Pancreas (tissue), 10 donors: ENCODE results near the gene PAX8. TPM values are rescaled to one million over a fixed set of nuclear protein-coding genes. Genes with fewer than 3 reads are reported as not detected.
A peak's percentile ranks its signal among the peaks of the same experiment; 100 is the strongest.
"Not testable (repeated sequence)": the region's sequence is repeated elsewhere in the genome, so short reads cannot be mapped to it uniquely, and the experiment has no call there.

Experiments used
- ATAC-seq, 4 donors: fragments of 200-7000 bp; cut with Tn5 transposase; one replicate each; pipeline versions ENCODE4 v1.8.0 to v1.9.1; 2020; ENCODE audit warnings: mild to moderate bottlenecking in 4 of 4, moderate library complexity in 4 of 4
- DNase-seq, 6 donors: peaks; one replicate each; pipeline ENCODE4 v3.0.0-alpha.2; 2020
- FAIRE-seq: peaks from 2 replicates; lab custom pipeline; 2012; peaks lifted over from hg19 to GRCh38; lab: Jason Lieb, UNC
- H3K27ac ChIP-seq, 4 donors: fragments of 200-600 bp; sonication (generic); 1 replicate in 3 of 4; 2 replicates in 1 of 4; pipeline versions ENCODE4 v1.5.0 to v1.8.0; 2020
- H3K27me3 ChIP-seq, 4 donors: fragments of 200-600 bp; one replicate each; pipeline ENCODE4 v1.8.0; 2021
- H3K36me3 ChIP-seq, 3 donors: fragments of 200-600 bp; sonication (generic) in 1 of 3; one replicate each; pipeline versions ENCODE4 v1.5.0 to v1.8.0; 2020 to 2021
- H3K4me1 ChIP-seq, 3 donors: fragments of 200-600 bp; one replicate each; pipeline ENCODE4 v1.8.0; 2021
- H3K4me3 ChIP-seq, 4 donors: fragments of 200-600 bp; sonication (generic) in 2 of 4; one replicate each; pipeline versions ENCODE4 v1.5.0 to v1.8.0; 2020 to 2021
- H3K9me3 ChIP-seq, 4 donors: fragments of 200-600 bp; one replicate each; pipeline ENCODE4 v1.8.0; 2021
- WGBS, 2 donors: extraction: QIAGEN DNeasy Blood & Tissue Kit; methylation state at CpG; one replicate each; pipeline ENCODE4 v1.1.7; 2013; 5-methylcytosine and 5-hydroxymethylcytosine counted together
- intact Hi-C, 3 donors: fragments of 100-400 bp; cut with DNase I; formaldehyde crosslinking; loops; one replicate each; pipeline versions ENCODE4 v1.11.1 to v1.14.2; 2022
- polyA plus RNA-seq, 2 donors: library from polyadenylated mRNA; stranded (reverse); fragments of 200-250 nt; gene quantifications; one replicate each; pipeline ENCODE4 v1.2.3, GENCODE V29; 2013
- total RNA-seq, 6 donors: library from RNA; stranded (reverse); fragmentation: NEBNext Ultra II Directional in 4 of 6; extraction: Animal tissue kit (Norgen Biotek cat#: 25700) in 4 of 6; gene quantifications; one replicate each; pipeline versions ENCODE4 v1.2.1 to v1.2.4, GENCODE V29; 2021 to 2023
- TF ChIP-seq, protein P1 (sequence below), 4 donors: fragments of 200-600 bp; sonication (generic) in 3 of 4; IDR thresholded peaks; one replicate each; pipeline versions ENCODE4 v1.5.0 to v1.8.0; 2021; ENCODE audit warnings: antibody characterized with exemption in 4 of 4
- donor health status: healthy with polysubstance abuse.
- donor health status: DM: no; HTN: no; CAD: no; lungs with moderate emphysema.
- donor health status: DM: no; HTN: no; CAD: no.
- donor health status: control.
- donor health status: control.
- donor health status: Bipolar disorder and iron deficiency.
- donor health status: DM: yes; HTN: yes; CAD: no.
- donor health status: DM: no; HTN: no; CAD: no.
- donor health status: DM: no; HTN: no; CAD: no.
- donor health status: DM: yes; HTN: yes; CAD: no.

Gene PAX8
- total RNA-seq, result under 1 TPM in 4 of 6 donors, not detected in 2; 0.28 to 1.00 (median 0.55) TPM
- polyA plus RNA-seq, result 1 to 10 TPM in 1 of 2 donors, under 1 TPM in 1; 0.23 to 1.1 TPM

DNA sequence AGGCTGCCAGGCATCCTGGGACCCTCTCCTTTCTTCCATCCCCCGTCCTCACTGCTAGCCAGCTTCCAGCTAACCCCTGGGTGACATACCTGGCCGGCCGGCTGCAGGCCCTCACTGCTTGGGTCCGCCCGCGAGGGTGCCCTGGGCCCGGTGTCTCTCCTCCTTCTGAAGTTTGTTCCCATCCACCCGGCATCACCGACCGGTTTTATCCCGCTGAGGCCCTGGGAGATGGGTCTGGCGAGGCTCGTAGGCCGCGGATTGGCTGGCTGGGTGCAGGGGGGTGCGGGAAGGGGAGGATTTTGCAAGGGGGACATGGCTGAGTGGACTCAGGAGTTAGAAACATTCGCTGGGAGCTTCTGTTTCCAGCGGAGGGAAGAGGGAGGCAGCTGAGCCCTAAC lies at the start of gene PAX8:
Gene PAX8, minus strand, starts transcription at position 180 of the 398 bp plus-strand sequence. CDS start 527 bp downstream, outside the sequence.
- FAIRE-seq (no peak), DNase-seq (no peak)

DNA sequence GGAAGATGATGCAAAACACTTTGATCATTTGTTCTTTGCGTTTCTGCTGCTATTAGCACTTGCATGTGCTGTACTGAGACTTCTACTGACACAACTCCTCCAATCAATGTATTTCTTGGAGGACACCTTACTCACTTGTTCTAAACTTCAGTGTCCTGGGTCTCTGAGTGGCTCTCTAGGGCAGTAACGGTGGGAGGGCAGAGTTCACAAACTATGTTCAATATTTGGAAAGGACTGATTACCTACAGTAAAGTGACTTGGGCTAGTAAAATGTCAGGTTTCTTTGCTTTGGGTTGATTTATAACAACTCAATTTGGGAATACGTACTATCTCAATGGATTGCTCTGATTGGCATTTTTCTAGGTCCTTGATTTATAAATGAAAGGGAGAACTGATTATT lies 49.3 kb upstream of the PAX8 start:
- 46 to 67% methylated on average over 3 of the region's 3 CpGs for WGBS, 2 donors

More for the DNA sequence above, at the start of gene PAX8:
- ATAC-seq, result no peak
- WGBS, 2 donors, result 81 to 88% methylated on average over 18 of the region's 18 CpGs
- H3K27ac ChIP-seq, result no peak within 1 kb of the TSS
- intact Hi-C loops, result no loop called here
- H3K4me1 ChIP-seq, result peaks cover 0 to 24% (median 14%) of the 10 kb centered on the region in 3 donors
- TF ChIP-seq, protein P1, sequence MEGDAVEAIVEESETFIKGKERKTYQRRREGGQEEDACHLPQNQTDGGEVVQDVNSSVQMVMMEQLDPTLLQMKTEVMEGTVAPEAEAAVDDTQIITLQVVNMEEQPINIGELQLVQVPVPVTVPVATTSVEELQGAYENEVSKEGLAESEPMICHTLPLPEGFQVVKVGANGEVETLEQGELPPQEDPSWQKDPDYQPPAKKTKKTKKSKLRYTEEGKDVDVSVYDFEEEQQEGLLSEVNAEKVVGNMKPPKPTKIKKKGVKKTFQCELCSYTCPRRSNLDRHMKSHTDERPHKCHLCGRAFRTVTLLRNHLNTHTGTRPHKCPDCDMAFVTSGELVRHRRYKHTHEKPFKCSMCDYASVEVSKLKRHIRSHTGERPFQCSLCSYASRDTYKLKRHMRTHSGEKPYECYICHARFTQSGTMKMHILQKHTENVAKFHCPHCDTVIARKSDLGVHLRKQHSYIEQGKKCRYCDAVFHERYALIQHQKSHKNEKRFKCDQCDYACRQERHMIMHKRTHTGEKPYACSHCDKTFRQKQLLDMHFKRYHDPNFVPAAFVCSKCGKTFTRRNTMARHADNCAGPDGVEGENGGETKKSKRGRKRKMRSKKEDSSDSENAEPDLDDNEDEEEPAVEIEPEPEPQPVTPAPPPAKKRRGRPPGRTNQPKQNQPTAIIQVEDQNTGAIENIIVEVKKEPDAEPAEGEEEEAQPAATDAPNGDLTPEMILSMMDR (IDR thresholded peaks at IDR 0.05), result no peak
- no peaks in the 10 kb centered on the region for H3K9me3 ChIP-seq
- H3K36me3 ChIP-seq, result no peaks in the 10 kb centered on the region
- no peak within 1 kb of the TSS for H3K4me3 ChIP-seq
- H3K27me3 ChIP-seq, result peaks cover 0 to 27% (median 8%) of the 10 kb centered on the region in 4 donors

DNA sequence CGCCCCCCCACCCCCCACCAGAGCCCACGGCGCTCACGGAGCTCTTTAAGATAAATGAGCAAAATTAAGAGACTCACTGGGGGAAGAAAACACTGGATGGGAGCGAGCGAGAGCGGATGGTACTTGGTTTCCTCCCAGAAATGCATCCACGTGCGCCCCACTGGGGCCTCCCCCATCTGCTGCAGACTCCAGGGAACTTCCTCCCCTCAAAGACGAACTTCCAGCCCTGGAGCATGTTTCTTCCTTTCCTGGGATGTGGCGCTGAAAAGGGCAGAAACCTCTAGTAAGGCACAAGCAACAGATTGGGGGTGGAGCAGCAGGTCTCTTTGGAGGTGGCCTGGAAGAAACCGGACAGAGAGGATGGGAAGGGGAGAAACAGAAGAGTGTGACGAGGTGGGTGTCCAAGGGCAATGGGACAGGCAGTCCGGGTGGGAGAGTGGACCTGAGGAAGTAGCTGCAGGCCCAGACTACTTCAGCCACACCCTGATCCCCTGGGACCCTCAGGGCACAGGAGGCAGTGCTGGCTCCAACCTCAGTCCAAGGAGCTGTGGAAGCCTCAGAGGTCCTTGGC lies 46.5 kb upstream of the PAX8 start:
- WGBS, 2 donors, result 9 to 13% methylated on average over 14 of the region's 14 CpGs
- H3K36me3 ChIP-seq, FAIRE-seq, DNase-seq, H3K9me3 ChIP-seq, H3K4me1 ChIP-seq, intact Hi-C loops, H3K27me3 ChIP-seq: not testable (repeated sequence)
- peak; percentile 29 to 36 (median 33) for ATAC-seq
- H3K27ac ChIP-seq, result peak overlapping the region in 1 of 4 donors; percentile 50
- peak overlapping the region in 2 of 4 donors; percentile 19 to 34 for H3K4me3 ChIP-seq

More for the DNA sequence above, 49.3 kb upstream of the PAX8 start:
- no peak overlapping the region for H3K27ac ChIP-seq
- TF ChIP-seq, protein P1 (IDR thresholded peaks at IDR 0.05), result no peak
- H3K27me3 ChIP-seq, result no peaks in the 10 kb centered on the region
- H3K36me3 ChIP-seq, result no peaks in the 10 kb centered on the region
- DNase-seq (no peak), ATAC-seq (no peak), FAIRE-seq (no peak)
- intact Hi-C loops, result no loop called here
- H3K4me1 ChIP-seq, result no peaks in the 10 kb centered on the region
- no peaks in the 10 kb centered on the region for H3K9me3 ChIP-seq
- H3K4me3 ChIP-seq, result no peak overlapping the region

DNA sequence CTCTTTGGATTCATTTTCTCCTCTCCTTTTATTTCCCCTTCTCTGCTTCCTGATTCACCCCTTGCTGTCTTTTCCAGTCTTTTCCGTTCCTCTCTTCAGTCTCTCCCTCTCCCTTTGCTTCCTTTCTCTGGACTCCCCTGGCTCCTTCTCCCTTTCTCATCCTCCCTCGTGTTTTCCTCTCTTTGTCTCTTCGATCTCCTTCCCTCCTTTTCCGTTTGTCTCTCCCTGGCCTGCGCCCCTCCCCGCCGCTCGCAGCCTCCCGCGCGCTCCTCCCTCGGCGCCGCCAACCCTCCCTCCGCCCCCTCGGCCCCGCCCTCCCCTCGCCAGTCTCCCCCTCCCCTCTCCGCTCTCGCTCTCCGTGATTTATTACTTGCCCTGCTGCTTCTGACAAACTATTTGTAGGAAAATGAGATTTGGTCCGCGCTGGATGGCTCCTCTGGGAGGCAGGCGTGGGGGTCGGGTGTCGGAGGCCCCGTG lies 46.0 kb upstream of the PAX8 start:
- Histone ChIP-seq H3K27ac (peak overlapping the region in 1 of 4 donors; percentile 50), H3K27me3 (no peaks in the 10 kb centered on the region), H3K9me3 (no peaks in the 10 kb centered on the region), H3K4me1 (no peaks in the 10 kb centered on the region), H3K4me3 (peak overlapping the region in 2 of 4 donors; percentile 19 to 34), H3K36me3 (no peaks in the 10 kb centered on the region)
- DNase-seq, result peak in 5 of 6 donors; percentile 43 to 77 (median 51)
- TF ChIP-seq, protein P1 (IDR thresholded peaks at IDR 0.05), result no peak
- peak; percentile 77 to 93 (median 90) for ATAC-seq
- FAIRE-seq, result no peak
- intact Hi-C loops, result no loop called here
- WGBS, 2 donors, result 1% methylated on average over 27 of the region's 27 CpGs

DNA sequence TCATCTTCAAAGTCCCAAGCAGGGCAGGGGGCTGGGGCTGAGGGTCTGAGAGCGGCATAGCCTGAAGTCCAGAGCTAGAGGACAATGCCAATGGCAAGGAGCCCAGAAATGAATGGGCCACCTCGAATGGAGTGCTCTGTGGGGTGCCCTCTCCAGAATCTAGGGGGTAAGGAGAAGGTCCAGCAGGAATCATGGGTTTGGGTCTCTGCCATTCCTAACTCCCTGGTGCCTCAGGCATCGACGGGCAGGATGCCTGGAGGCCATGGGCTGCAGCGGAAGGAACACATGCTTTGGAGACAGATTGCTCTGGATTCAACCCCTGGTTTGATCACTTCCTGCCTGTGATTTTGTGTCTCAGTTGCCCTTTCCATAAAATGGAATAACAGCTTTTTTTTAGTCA lies 44.4 kb upstream of the PAX8 start:
- ATAC-seq, result not testable (repeated sequence)

DNA sequence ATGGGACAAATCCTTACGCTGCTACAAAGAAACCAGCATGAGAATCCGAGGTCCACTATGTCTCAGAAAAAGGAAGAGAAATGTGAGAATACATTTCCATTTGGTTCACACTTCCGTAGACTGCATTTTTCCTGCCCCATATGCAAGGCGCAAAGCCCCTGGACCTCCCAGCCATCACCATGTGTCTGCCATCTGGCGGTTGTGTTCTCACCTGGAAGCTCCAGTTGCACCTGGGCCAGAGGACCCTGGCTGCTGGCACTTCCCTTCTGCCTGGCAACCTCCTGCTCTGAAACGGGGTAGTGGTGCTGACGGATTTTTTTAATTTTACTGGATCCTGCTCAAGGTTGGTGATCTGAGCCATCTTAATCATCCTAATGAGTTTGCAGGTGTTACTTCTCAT lies 41.4 kb upstream of the PAX8 start:
- DNase-seq, H3K27ac ChIP-seq, H3K36me3 ChIP-seq, H3K4me1 ChIP-seq, H3K27me3 ChIP-seq, intact Hi-C loops, FAIRE-seq, H3K4me3 ChIP-seq, H3K9me3 ChIP-seq: not testable (repeated sequence)
- peak in 3 of 4 donors; percentile 43 to 67 (median 50) for ATAC-seq
- 66 to 72% methylated on average over 6 to 7 of the region's 7 CpGs for WGBS, 2 donors

More for the DNA sequence above, 44.4 kb upstream of the PAX8 start:
- H3K27me3 ChIP-seq, H3K4me3 ChIP-seq, H3K4me1 ChIP-seq, H3K27ac ChIP-seq, FAIRE-seq, intact Hi-C loops, H3K9me3 ChIP-seq, H3K36me3 ChIP-seq, DNase-seq: not testable (repeated sequence)
- 68 to 72% methylated on average over 5 of the region's 5 CpGs for WGBS, 2 donors

DNA sequence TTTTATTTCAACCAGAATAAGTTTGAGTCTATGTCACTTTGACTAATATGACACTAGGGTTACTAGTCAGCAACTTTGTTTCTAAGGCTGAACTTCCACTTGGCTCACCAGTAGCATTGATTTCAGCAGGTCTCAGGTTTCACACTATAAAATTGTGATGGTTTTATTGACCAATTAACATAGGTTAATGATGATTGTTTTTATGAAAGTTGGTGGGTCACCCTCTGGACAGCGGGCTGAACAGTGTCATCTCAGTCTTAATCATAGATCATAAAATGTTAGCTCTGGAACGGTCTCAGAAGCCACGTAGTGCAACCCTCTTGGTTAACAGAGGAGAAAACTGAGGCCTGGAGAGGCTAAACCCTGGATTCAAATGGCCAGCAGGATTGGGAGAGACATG lies 40.2 kb upstream of the PAX8 start:
- H3K4me1 ChIP-seq, H3K27me3 ChIP-seq, H3K27ac ChIP-seq, H3K4me3 ChIP-seq, H3K36me3 ChIP-seq, H3K9me3 ChIP-seq, intact Hi-C loops, DNase-seq, FAIRE-seq, ATAC-seq: not testable (repeated sequence)
- WGBS, 2 donors, result 79 to 83% methylated on average over 3 of the region's 3 CpGs
